Colonic mucosa (tissue), 4 donors: Measurements from ENCODE around the gene FLYWCH2. TPM values are rescaled to one million over a fixed set of nuclear protein-coding genes. Genes with fewer than 3 reads are reported as not detected.
A peak's percentile ranks its signal among the peaks of the same experiment; 100 is the strongest.

Experiments
- DNase-seq: peaks from one replicate; pipeline ENCODE4 v3.0.0-alpha.2; 2020
- H3K27ac ChIP-seq: fragments of 200-600 bp; one replicate; pipeline ENCODE4 v1.8.0; 2021
- H3K27me3 ChIP-seq: fragments of 200-600 bp; one replicate; pipeline ENCODE4 v1.8.0; 2021
- H3K36me3 ChIP-seq: fragments of 200-600 bp; one replicate; pipeline ENCODE4 v1.8.0; 2021
- H3K4me1 ChIP-seq: fragments of 200-600 bp; one replicate; pipeline ENCODE4 v1.8.0; 2021; ENCODE audit warnings: mild to moderate bottlenecking
- H3K4me3 ChIP-seq: fragments of 200-600 bp; one replicate; pipeline ENCODE4 v1.8.0; 2021
- H3K9ac ChIP-seq, 2 donors: one replicate each; pipeline ENCODE4 v1.7.0; 2013; ENCODE audit warnings: control low read depth in 2 of 2, low read depth in 2 of 2, low read length in 2 of 2
- H3K9me3 ChIP-seq: fragments of 200-600 bp; one replicate; pipeline ENCODE4 v1.8.0; 2021
- CTCF ChIP-seq: fragments of 200-600 bp; IDR thresholded peaks from one replicate; pipeline ENCODE4 v1.8.0; 2022; ENCODE audit warnings: antibody characterized with exemption, mild to moderate bottlenecking
- intact Hi-C: fragments of 100-400 bp; cut with DNase I; formaldehyde crosslinking; loops from one replicate; pipeline ENCODE4 v1.14.1; 2022
- total RNA-seq, 2 donors: library from RNA; stranded (reverse); fragmentation: NEBNext Ultra II Directional in 1 of 2; extraction: Animal tissue kit (Norgen Biotek cat#: 25700) in 1 of 2; gene quantifications; one replicate each; pipeline ENCODE4 v1.2.1, GENCODE V29; 2021
- donor health status: healthy.
- donor health status: DM: no; HTN: no; CAD: no.
- donor health status: DM: no; HTN: no; CAD: no.

The FLYWCH2 gene
- total RNA-seq, 2 donors from 2014 or later: 16.2 to 24.8 TPM

- Histone ChIP-seq H3K36me3 (no peaks in the 10 kb centered on the region), H3K9ac (no peak overlapping the region), H3K4me1 (no peaks in the 10 kb centered on the region), H3K4me3 (no peak overlapping the region), H3K27ac (no peak overlapping the region), H3K27me3 (peaks cover 5% of the 10 kb centered on the region), H3K9me3 (no peaks in the 10 kb centered on the region)
- DNase-seq: no peak
- intact Hi-C loops: no loop called here
- TF ChIP-seq CTCF: no peak
Measured at GRCh38 chr16:2859686-2860265, 23.2 kb upstream of the FLYWCH2 start.

- no peaks in the 10 kb centered on the region for H3K36me3 ChIP-seq
- peaks cover 5% of the 10 kb centered on the region for H3K27me3 ChIP-seq
- H3K4me3 ChIP-seq: no peak overlapping the region
- H3K4me1 ChIP-seq: no peaks in the 10 kb centered on the region
- TF ChIP-seq CTCF: no peak
- H3K9me3 ChIP-seq: no peaks in the 10 kb centered on the region
- intact Hi-C loops: no loop called here
- no peak overlapping the region for H3K27ac ChIP-seq
- DNase-seq: no peak
- H3K9ac ChIP-seq: no peak overlapping the region
Measured at GRCh38 chr16:2860826-2861567, 22.0 kb upstream of the FLYWCH2 start.

GRCh38 chr16:2865651-2866050 is 17.4 kb upstream of the FLYWCH2 start:
- no peaks in the 10 kb centered on the region for H3K9me3 ChIP-seq

GRCh38 chr16:2866431-2866830 is 16.6 kb upstream of the FLYWCH2 start:
- Histone ChIP-seq H3K27ac (no peak overlapping the region), H3K4me1 (no peaks in the 10 kb centered on the region), H3K9me3 (no peaks in the 10 kb centered on the region), H3K36me3 (no peaks in the 10 kb centered on the region), H3K9ac (no peak overlapping the region), H3K27me3 (no peaks in the 10 kb centered on the region), H3K4me3 (no peak overlapping the region)
- no peak for TF ChIP-seq CTCF
- intact Hi-C loops: loop anchor here (1.0 kb wide), 1 partner anchor 27 kb away; no protein-coding TSS in a partner anchor
- DNase-seq: no peak

More at GRCh38 chr16:2865651-2866050, 17.4 kb upstream of the FLYWCH2 start:
- Histone ChIP-seq H3K27me3 (no peaks in the 10 kb centered on the region), H3K27ac (no peak overlapping the region), H3K4me3 (no peak overlapping the region), H3K9ac (no peak overlapping the region), H3K4me1 (no peaks in the 10 kb centered on the region), H3K36me3 (no peaks in the 10 kb centered on the region)
- DNase-seq: no peak
- TF ChIP-seq CTCF: no peak
- intact Hi-C loops: loop anchor here (1.0 kb wide), 1 partner anchor 26 kb away; no protein-coding TSS in a partner anchor

- no peaks in the 10 kb centered on the region for H3K27me3 ChIP-seq
- DNase-seq: no peak
- H3K9me3 ChIP-seq: no peaks in the 10 kb centered on the region
- peak overlapping the region; percentile 77 to 90 for H3K9ac ChIP-seq
- H3K27ac ChIP-seq: peak overlapping the region; percentile 90
- no peaks in the 10 kb centered on the region for H3K36me3 ChIP-seq
- no peak for TF ChIP-seq CTCF
- peak overlapping the region; percentile 43 for H3K4me3 ChIP-seq
- intact Hi-C loops: no loop called here
- H3K4me1 ChIP-seq: no peaks in the 10 kb centered on the region
Measured at GRCh38 chr16:2867661-2867986, 15.4 kb upstream of the FLYWCH2 start.
